ENCODE measurements around the gene AIG1.

AIG1 gene

DNA sequence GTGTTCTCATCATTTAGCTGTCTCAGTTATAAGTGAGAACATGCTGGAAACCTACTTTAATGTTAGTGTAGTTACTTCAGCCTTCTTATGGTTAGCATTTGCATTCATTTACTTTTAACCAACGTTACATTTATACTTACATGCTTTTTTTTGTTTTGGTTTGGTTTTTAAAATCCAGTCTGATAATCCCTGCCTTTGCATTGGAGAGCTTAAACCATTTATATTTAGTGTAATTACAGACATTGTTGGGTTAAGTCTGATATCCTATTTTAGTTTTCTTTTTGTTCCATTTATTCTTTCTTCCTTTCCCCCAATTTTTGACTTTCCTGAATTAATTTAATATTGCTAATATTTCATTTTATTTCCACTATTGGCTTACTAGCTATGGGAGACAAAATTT, 70.2 kb downstream of the AIG1 start:
- DNase-seq = no peak

DNA sequence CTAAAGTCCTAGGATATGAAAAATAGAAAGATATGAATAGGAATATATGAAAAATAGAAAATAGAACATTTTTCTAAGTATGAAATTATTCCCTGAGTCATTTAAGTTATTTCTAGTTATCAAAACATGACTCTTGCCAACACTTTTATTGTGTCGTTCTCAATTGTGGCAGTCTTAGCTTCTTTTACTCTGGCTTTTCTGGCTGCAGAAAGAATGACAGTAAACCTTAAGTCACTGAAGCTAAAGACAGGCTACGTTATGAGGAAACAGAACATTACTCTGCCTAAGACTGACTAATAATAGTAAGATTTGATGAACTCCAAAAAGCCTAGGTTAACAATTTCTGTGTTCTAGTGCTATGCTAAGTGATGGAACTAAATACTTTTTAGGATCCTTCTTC, 74.6 kb downstream of the AIG1 start:
- peak; percentile 26 for DNase-seq

DNA sequence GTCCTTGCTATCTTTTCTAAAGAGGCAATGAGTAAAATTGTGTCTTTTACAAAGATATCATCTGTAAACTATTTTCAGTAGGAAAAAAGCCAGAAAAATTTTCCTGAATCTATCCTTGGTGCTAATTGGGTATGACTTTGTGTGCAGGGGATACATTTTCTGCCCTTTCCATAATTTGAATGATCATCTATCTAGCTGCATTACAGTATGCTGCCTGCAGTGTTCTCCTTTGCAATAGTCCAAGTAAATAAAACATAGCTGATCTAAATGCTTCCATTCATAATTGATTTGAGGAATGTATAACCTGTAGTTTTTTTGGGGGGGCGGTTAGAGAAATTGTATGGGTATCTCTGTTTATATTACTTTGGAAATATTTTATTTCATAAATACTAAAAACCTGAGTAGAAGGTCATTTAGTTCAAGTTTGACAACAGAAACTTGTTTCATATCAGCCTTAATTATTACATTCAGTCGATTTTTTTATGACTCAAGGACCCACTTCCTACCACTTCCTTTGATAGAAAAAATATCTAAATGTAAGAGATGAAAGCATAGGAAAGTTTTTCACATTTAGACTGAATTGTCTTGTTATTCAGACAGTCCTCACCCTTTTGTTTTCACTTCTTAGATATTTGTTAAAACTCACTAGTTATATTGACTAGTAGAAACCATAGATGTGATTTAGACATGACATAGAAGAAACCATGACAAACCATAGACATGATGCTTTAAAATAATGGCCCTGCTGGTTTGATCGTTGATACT, 75.3 kb downstream of the AIG1 start:
- no peak for DNase-seq

DNA sequence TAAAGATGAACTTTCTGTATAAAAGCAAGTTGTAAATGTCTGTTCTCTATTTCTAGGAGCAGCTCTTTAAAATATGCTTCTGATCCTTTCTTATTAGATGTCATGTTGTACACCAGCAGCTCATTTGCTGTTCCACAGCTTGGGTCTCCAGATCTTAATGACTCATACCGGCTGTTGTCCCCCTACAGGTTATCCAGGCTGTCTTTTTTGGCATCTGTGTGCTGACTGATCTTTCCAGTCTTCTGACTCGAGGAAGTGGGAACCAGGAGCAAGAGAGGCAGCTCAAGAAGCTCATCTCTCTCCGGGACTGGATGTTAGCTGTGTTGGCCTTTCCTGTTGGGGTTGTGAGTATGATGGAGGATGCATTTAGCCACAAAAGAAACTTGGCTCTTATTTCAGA, 76.0 kb downstream of the AIG1 start:
- peak; percentile 46 for DNase-seq

DNA sequence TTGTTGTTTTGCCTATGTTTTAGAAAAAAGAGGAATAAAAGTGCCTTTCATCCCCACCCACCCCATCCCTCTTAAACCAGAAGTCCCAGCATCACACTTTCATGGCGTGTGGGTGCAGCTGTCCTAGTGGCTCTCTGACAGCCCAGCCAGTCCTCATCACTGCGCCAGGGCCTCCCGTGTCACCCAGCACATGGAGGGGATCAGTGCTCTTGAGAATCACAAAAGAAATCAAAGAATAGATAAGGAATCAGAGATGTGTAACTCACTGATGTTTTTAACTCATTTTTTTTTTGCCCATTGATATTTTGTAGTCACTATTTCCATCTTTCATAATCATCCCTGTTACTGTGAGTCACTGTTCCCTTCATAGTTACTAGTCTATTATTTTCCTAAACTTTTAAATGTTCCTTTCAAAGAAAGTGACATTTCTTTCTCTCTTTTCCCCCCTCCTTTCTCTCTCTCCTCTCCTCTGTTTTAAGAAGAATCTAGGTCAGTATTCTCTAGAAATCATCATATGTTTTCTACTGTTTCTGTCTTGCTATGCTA, 78.6 kb downstream of the AIG1 start:
- no peak for DNase-seq

DNA sequence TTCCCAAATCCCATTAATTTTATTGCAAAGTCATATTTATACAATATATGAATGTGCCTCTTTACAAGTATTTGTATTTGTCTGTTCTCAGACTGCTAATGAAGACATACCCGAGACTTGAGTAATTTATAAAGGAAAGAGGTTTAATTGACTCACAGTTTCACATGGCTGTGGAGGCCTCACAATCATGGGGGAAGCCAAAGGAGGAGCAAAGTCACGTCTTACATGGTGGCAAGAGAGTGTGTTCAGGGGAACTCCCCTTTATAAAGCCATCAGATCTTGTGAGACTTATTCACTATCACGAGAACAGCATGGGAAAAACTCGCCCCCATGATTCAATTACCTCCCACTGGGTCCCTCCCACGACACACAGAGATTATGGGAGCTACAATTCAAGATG, 79.2 kb downstream of the AIG1 start:
- DNase-seq = peak; percentile 33

DNA sequence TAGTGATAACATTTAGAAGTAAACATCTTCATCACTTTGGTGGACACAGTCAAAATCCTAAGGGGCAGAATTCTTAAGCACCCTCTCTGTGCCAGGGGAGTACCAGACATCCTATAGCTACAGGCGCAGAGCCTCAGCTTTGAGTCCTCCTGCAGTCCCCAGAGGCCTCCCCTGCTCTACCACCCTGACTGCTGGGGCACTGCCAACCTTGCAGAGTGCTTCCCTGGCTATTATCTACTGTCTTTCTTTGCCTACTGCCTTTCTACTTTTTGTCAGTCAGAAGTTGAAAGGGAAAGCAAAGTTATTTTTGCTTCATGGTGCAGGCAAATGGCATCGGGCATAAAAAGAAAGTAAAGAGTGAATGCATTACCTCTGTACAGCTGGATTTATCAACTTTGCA, 80.1 kb downstream of the AIG1 start:
- no peak for DNase-seq

DNA sequence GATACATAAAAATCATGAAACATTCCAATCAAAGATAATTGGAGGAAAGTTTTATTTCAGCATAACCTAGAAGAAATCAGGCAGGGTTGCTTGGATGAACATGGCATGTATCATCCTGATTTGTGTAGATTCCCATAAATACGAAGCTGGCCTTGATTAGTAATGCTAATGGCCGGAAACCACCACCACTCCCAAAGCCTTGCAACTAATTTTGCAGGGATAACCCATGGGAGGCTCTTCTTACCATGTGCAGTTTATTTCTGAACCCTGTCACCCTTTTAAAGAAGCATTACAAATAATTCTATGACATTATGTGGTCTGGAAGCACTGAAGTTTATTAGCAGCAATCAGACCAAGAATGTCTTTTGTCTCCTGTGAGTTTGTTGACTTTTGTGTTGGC, 80.8 kb downstream of the AIG1 start:
- peak; percentile 95 for DNase-seq

DNA sequence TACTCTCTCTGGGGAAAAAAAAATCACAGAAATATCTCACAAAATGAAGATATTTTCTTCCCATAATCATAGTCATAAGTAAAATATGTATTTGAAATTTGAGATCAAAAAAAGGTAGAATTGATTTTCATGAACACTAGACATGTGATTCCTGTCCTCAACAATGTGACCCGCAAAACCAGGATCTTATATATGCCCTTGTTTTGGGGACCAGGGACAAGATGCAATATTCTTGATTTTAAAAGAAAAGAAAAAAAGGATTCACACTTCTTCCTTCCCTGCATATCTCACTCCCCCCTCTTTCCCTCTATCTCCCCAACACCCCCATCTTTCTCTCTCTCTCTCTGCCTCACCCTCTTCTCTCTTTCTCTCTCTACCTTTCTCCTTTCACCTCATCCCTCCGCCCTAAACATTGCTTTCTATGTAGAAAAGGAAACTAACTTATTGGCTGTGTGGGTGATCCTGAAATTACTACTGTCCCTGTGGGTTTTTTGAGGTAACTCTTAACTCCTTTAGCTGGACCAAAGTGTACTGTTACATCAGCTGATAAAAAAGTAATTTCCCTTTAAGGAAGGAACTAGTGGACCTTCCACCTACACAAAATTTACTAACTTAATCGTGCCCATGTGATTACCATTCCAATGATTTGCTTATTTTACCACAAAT, 85.6 kb downstream of the AIG1 start:
- DNase-seq = no peak

DNA sequence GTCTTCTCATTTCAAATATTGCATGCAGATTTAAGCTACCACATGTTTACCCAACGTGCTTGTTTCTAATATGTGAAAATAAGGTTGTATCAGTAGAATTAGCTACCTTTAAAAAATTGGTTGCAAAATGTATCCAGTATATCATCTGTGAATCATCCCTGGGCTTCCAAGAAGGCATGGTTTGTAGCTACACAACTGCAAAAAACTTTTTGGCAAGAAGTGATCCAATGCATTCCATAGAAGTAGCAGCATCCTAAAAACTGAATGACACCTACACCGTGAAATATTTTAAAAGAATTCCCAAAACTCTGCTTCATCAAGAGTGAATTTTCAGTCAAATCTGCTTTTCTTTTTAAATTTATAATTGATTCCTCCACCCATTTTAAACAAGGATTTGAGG, 89.1 kb downstream of the AIG1 start:
- DNase-seq = peak; percentile 80

DNA sequence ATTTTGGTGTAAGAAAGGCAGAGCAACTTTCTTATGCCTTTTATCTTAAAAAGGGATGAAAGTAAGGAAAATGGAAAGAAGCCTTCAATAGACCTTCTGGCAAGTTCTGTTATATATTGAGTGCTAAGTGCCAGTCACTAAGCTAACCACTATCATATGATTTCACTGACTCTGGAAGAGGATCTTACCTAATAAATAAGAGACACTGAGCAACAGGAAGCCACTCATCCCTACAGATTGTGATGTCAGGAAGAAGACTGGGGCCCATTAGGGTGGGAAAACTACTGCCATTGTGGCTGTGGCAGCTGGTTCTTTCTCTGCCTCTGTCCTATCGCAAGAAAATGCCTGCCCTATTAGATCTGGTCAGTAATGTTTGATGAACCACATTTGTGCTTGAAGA, 89.6 kb downstream of the AIG1 start:
- DNase-seq = peak; percentile 41

DNA sequence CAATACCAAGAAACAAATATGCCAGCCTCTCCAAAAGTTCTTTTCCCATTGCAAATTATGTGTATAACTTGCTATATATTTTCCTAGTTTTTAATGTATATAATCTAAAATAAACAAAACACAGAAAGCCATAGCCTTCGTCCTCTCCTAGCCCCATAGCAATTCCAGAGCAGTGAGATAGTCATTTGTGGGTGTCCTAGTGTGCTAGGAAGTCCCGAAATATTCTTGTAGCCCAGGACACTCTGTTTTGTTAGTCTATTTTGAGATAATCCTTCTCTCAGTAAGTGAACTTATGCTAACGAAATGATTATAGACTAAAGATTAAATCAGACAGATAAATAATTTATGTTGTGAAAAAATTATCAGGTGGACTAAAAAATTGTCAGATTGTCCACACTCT, 90.7 kb downstream of the AIG1 start:
- DNase-seq = no peak

DNA sequence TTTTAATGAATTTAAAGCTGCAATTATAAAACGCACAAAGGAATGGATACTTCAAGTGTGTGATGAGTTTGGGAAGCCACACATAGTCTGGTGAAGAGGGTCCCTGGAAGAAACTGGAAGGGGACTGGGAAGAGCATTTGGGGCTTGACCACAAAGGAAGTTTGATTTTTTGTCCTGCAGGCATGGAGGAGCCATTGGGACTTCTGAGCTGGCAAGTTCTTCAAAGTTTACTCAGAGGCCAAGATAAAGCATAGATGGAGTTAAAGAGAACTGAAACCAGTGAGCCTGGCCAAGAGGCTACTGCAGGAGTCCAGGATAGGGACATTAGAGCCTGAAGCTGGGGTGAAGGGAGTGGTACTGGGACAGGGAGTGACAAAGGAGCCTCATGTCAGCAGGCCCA, 95.0 kb downstream of the AIG1 start:
- no peak for DNase-seq

DNA sequence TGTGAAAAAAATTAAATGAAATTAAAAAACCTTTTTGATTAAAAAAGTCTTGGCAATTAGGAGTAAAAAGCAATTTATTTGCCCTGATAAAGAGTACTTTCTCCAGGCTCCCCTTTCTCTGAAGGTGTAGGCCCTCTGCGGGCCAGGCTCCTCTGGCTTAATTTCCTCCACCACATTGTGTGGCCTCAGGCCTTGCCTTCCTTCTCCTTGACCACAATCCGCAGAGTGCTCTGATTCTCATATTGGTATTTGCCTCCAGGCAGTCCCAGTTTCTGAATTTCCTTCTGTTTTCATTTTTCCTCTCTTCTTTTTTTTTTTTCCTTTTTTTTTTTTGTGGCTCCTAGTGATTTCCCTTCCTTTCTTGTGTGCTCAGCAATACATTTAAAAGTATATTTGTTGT, 96.4 kb downstream of the AIG1 start:
- no peak for DNase-seq

DNA sequence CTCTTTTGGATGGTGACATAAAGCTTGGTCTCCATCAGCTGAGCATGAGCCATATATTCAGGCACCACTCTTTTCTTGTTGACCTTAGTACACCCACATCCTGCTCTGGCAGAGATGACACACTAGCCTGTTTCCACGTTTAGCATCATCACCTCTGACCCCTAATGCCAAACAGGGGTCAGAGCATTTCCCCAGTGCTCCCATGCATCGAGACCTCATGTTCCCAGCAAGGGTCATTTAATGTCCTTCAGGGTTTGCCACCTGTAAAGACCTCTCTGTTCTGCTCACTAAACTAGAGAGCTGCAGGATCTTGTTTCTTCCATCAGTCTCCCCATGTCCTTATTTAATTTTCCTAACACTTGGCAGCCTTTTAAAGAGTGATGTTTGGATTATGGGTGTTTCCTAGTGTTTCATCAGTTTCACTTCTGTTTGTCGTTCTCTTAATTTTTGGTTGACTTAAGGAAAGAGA, 97.5 kb downstream of the AIG1 start:
- no peak for DNase-seq

DNA sequence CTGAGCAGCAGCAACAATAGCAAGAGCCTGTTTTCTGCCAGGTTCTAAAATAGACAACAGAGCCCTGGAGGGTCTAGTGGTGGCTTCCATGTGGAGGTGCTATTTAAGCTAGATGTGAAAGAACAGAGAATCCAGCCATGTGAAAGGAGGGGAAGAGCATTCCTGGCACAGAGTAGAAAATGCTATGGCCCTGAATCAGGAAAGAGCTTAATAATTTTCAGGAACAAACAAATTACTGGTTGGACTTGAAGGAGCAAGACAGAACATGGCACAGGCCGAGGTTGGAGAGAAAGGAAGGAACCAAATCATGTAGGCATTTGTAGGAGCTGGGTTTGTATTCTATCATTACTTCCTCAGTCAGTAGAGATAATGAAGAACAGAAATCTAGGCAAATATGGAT, 98.3 kb downstream of the AIG1 start:
- no peak for DNase-seq

DNA sequence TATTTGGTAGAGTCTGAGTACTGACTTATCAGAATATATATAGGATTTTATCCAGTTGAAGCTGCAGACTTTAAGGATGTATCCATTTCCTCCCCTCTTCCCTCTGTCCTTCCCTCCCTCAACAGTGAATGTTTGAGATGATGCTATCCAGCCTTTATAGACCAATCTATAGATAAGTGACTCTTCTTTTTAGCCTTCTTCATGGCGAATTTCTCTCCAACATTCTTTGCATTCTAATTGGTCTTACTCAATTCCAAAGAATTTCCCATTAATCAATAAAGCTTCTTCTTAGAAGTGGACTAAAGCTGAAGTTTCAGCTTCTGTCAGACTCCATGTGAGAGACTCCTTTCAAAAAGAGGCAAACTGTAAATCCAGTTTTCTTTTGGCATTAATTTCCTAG, 99.3 kb downstream of the AIG1 start:
- DNase-seq = peak; percentile 68

DNA sequence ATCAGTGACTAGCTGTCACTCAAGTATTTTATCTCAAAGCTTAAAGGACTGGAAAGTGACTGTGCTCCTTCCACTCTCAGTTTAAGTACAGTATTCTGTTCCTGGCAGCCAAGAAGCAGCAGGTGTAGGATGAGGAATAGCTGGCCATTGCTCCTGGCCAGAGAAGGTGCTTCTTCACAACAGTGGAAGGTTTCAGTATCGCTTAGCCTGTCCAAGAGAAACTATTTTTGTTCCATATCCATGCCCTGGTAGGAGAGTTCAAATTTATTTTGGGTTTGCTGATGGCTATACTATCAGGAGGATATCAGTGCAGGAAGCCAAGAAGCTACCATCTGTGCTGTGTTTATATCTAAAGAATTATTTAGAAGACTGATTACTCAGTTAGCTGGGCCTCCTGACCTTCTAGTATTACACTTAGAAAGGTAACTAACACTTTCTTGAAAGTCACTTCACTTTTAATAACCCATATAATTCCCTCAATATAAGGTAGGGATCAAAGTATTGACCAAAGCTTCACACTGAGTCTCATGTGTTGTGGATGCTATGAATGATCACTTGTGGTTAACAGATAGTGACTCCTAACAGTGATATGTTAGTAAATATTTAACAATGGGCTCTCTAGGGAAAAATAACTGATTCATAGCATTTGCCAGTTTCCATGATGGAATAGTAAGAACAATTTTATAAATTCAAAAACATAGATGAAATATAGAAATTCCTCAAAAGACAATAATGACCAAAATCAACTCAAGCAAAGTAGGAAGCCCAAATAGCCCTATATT, 99.9 kb downstream of the AIG1 start:
- DNase-seq = no peak

DNA sequence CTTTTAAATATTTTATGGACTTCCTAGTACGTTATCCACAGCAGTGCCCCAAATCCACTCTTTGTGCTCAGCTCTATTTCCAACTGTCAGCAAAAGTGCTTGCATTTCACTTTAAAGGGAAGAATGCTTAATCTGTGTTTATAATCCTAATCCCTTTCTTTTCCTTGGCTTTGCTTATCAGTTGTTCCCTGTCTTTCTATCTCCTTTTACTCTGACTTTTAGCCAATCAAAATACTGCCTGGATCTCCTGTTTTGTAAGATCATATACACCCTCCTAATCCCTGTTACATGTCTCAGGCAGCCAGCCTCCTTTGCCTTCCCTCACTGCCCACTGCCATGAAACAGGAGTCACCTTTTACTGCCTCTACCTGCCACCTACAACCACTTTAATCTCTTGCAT, 102.9 kb downstream of the AIG1 start:
- no peak for DNase-seq

DNA sequence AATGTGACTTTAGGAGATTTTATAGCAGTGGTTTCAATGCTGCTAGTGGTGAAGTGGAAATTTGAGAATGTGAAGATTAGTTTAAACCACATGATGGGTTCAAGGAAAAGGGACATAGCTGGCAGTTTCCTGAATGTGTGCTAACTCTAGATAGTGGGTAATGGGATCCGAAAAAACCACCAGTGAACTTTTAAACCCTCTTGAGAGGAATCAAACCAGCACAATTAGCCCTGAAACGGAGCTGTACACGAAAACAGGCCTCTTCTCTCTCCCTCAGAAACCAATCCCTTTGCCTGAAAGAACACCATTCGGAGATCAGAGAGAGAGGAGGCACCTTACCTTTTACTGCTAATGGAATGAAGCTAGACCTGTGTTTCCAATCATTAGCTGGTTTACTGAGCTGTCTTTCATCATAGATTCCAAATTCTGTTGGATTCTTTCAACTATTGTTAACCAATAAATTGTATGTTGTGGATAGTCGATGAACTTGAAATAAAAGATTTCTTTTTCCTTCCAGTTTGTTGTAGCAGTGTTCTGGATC, 103.9 kb downstream of the AIG1 start:
- peak; percentile 34 for DNase-seq

DNA sequence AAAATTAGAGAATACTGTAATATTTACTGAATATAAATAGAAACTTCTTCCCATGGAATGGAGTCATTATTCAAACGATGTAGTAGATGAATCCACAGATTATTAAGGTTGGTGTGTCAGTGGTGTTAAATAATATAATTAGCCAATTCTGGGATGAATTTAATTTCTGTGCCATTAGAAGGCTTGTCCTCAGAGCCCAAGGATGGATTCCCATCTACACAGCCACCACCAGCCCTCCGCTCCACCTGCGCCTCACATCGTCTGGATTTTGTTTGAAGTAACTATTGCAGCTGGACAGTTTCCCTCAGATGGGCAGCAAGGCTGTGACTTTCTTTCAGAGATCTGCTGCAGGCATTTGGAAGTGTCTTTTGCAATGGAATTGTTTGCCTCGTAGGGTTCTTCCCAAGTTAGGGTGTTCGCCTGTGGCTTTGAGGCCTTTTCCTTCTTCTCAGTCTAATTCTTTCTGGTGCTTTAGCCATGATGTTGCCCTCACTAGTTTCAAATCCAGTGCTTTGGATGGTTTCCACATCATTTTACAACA, 104.7 kb downstream of the AIG1 start:
- no peak for DNase-seq

DNA sequence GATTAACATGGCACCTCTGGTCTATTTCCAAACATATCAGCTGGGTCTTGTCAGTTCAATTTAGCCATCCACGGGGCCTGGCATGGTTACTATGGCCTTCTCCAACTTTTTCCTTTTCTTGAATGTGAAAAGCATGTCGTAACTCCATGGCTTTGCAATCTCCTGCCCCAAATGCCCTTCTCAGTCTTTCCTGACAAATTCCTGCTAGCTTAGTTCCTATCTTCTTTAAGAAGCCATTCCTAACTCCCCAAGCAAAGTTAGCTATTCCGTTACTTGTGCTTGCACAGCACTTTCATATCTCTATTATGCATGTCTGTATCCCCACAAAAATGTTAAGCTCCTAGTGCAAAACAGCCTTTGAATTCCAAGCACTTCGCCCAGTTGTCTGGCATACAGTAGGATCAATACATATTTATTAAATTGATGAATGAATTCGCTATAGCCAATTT, 105.6 kb downstream of the AIG1 start:
- no peak for DNase-seq

DNA sequence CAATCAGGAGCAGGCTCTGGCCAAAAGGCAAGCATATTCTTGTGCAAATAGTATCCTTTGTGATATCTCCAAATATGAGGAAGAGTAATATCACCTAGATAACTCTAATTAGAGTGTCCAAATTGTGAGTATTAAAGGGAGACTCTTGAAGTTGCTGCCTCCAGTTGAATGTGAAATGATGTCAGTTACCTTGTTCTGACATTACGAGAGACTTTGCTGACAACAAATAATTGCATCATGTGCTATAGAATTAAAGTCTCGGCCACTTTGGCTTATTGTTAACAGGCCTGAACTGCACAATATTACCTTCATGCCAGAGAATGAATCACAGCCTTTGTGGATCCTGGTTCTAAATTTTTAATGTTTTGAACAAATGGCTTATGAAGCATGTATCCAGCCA, 106.5 kb downstream of the AIG1 start:
- no peak for DNase-seq

Data from fibroblast of skin of right biceps (primary cell).